HepG2 (cell line): ENCODE results near the gene CPLX3. TPM values are rescaled to one million over a fixed set of nuclear protein-coding genes. Genes with fewer than 3 reads are reported as not detected.
A peak's percentile ranks its signal among the peaks of the same experiment; 100 is the strongest.

Experiments
- CENPT ChIP-seq: sonication (generic); formaldehyde crosslinking; IDR thresholded peaks from 2 replicates; pipeline ENCODE4 v1.8.0; 2022; ENCODE audit warnings: low read depth, mild to moderate bottlenecking, moderate library complexity, missing genetic modification reagents
- ELF3 ChIP-seq: IDR thresholded peaks from 2 replicates; pipeline ENCODE4 v1.6.1; 2016; ENCODE audit warnings: missing genetic modification reagents, missing compliant biosample characterization
- GABPA ChIP-seq, 2 experiments: IDR thresholded peaks; 2 replicates each; pipeline ENCODE4 v1.6.1; 2011 to 2016; ENCODE audit warnings: low read depth in 2 of 2, low read length in 1 of 2, missing biosample characterization in 1 of 2, missing genetic modification characterization in 1 of 2
- JARID2 ChIP-seq: sonication (generic); formaldehyde crosslinking; IDR thresholded peaks from 2 replicates; pipeline ENCODE4 v1.8.1; 2023; ENCODE audit warnings: missing genetic modification reagents, inconsistent platforms; ENCODE audit not compliant: insufficient replicate concordance
- MLLT10 ChIP-seq: sonication (generic); formaldehyde crosslinking; IDR thresholded peaks from 2 replicates; pipeline ENCODE4 v1.4.0; 2020; ENCODE audit warnings: missing genetic modification reagents
- RBM22 ChIP-seq: fragments of 200-400 bp; formaldehyde crosslinking; optimal IDR thresholded peaks from 2 replicates; pipeline ENCODE3; 2017; ENCODE audit warnings: mild to moderate bottlenecking, low read length, moderate library complexity
- ZBTB38 ChIP-seq: sonication (generic); formaldehyde crosslinking; IDR thresholded peaks from 2 replicates; pipeline ENCODE4 v1.5.1; 2020; ENCODE audit warnings: mild to moderate bottlenecking, missing genetic modification reagents
- ZNF264 ChIP-seq: sonication (generic); formaldehyde crosslinking; IDR thresholded peaks from 2 replicates; pipeline ENCODE4 v1.4.0; 2020; ENCODE audit warnings: missing genetic modification reagents
- ZNF282 ChIP-seq: fragments of 450-650 bp; IDR thresholded peaks from 2 replicates; pipeline ENCODE4 v1.6.1; 2018; ENCODE audit not compliant: partially characterized antibody
- ZNF296 ChIP-seq: sonication (generic); formaldehyde crosslinking; conservative IDR thresholded peaks from 2 replicates; pipeline ENCODE4 v1.5.0; 2020; ENCODE audit warnings: mild to moderate bottlenecking, missing genetic modification reagents
- ZZZ3 ChIP-seq: sonication (generic); formaldehyde crosslinking; IDR thresholded peaks from 2 replicates; pipeline ENCODE4 v1.4.0; 2020; ENCODE audit warnings: missing genetic modification reagents, mild to moderate bottlenecking, borderline replicate concordance
- polyA plus RNA-seq, 8 experiments: library from polyadenylated mRNA; depleted of rRNA in 3 of 8; stranded (reverse) in 7 of 8; unstranded in 1 of 8; fragments of >200 nt; fragmentation: Illumina TruSeq in 4 of 8; extraction: Trizol in 4 of 8; gene quantifications; 2 replicates each; pipeline versions ENCODE4 v1.2.1 to v1.2.3, GENCODE V29; 2011 to 2016; ENCODE audit warnings: low read depth in 4 of 8, missing spikeins in 1 of 8, mixed read lengths in 1 of 8; ENCODE audit not compliant: insufficient read depth in 1 of 8
- total RNA-seq, 5 experiments: library from RNA; depleted of rRNA; stranded (reverse); fragments of >200 nt; fragmentation: Illumina TruSeq; extraction: Trizol; gene quantifications; 2 replicates each; pipeline ENCODE4 v1.2.3, GENCODE V29; 2016; ENCODE audit warnings: low read depth in 1 of 5
- TF ChIP-seq, protein P1 (sequence below): sonication (generic); formaldehyde crosslinking; IDR thresholded peaks from one replicate; pipeline ENCODE4 v1.5.1; 2020; ENCODE audit warnings: mild to moderate bottlenecking, missing genetic modification reagents; ENCODE audit errors: not compliant biosample characterization
- TF ChIP-seq, protein P2 (sequence below): sonication (generic); formaldehyde crosslinking; IDR thresholded peaks from 2 replicates; pipeline ENCODE4 v1.4.0; 2020; ENCODE audit warnings: mild to moderate bottlenecking, missing genetic modification reagents
- TF ChIP-seq, protein P3 (sequence below): IDR thresholded peaks from 2 replicates; pipeline ENCODE4 v1.6.1; 2018; ENCODE audit warnings: missing genetic modification reagents, mild to moderate bottlenecking, missing compliant biosample characterization
- TF ChIP-seq, protein P4 (sequence below): sonication (generic); formaldehyde crosslinking; IDR thresholded peaks from 2 replicates; pipeline ENCODE4 v1.4.0; 2020; ENCODE audit warnings: missing genetic modification reagents; ENCODE audit errors: not compliant biosample characterization

CPLX3 gene
- total and polyA plus RNA-seq, 2 of the 13 experiments (the other 11 are each of a cell fraction or from before 2014, with no cell fraction given) = not detected

DNA sequence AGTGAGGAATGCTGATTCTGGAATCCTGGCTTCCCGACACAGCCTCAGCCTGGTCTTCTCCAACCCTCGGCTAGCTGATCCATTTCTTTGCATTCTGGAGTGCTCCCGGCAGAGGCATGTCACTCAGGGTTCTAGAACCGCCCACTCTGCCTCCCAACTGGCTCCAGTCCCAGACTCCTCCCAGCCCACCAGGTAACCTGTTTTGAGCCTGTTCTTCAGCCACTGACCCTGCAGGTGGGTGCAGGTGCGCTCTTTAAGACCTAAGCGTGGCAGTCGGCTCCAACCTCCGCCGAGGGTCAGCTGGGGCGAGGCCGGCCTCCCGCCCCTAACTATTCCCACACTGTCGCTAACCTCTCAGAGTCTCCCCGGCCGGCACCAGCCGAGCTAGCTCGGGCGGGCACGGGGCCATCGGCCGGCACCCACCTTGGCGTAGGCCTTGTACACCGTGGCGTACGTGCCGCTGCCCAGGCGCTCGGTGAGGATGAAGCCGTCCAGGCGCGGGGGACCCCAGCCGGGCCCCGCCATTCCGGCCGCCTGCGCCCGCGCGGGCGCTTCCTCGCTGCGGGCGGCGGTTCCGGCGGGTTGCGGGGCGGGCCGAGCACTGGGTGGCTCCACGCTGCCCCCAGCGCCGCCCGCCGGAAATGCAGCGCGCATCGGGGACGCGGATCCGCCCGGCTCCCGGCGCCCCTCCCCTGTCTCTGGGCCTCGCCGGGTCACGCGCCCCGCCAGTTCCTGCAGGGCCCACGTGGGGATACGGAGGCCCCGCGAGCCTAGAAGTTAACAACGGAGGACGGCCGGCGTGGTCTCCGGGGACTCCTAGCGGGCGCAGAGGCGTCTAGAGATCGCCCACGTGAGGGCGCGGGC lies 16.4 kb downstream of the CPLX3 start, which contains the start of gene ULK3 (continued):
- TF ChIP-seq, protein P1, sequence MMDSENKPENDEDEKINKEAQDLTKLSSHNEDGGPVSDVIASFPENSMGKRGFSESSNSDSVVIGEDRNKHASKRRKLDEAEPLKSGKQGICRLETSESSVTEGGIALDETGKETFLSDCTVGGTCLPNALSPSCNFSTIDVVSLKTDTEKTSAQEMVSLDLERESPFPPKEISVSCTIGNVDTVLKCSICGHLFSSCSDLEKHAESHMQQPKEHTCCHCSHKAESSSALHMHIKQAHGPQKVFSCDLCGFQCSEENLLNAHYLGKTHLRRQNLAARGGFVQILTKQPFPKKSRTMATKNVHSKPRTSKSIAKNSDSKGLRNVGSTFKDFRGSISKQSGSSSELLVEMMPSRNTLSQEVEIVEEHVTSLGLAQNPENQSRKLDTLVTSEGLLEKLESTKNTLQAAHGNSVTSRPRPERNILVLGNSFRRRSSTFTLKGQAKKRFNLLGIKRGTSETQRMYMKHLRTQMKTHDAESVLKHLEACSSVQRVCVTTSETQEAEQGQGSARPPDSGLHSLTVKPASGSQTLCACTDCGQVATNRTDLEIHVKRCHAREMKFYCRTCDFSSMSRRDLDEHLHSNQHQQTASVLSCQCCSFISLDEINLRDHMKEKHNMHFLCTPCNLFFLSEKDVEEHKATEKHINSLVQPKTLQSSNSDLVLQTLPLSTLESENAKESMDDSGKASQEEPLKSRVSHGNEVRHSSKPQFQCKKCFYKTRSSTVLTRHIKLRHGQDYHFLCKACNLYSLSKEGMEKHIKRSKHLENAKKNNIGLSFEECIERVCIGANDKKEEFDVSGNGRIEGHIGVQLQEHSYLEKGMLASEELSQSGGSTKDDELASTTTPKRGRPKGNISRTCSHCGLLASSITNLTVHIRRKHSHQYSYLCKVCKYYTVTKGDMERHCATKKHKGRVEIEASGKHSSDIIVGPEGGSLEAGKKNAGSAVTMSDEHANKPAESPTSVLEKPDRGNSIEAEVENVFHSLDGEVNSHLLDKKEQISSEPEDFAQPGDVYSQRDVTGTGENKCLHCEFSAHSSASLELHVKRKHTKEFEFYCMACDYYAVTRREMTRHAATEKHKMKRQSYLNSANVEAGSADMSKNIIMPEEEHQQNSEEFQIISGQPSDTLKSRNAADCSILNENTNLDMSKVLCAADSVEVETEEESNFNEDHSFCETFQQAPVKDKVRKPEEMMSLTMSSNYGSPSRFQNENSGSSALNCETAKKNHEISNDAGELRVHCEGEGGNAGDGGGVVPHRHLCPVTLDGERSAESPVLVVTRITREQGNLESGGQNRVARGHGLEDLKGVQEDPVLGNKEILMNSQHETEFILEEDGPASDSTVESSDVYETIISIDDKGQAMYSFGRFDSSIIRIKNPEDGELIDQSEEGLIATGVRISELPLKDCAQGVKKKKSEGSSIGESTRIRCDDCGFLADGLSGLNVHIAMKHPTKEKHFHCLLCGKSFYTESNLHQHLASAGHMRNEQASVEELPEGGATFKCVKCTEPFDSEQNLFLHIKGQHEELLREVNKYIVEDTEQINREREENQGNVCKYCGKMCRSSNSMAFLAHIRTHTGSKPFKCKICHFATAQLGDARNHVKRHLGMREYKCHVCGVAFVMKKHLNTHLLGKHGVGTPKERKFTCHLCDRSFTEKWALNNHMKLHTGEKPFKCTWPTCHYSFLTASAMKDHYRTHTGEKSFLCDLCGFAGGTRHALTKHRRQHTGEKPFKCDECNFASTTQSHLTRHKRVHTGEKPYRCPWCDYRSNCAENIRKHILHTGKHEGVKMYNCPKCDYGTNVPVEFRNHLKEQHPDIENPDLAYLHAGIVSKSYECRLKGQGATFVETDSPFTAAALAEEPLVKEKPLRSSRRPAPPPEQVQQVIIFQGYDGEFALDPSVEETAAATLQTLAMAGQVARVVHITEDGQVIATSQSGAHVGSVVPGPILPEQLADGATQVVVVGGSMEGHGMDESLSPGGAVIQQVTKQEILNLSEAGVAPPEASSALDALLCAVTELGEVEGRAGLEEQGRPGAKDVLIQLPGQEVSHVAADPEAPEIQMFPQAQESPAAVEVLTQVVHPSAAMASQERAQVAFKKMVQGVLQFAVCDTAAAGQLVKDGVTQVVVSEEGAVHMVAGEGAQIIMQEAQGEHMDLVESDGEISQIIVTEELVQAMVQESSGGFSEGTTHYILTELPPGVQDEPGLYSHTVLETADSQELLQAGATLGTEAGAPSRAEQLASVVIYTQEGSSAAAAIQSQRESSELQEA (CRISPR knock-in tag) = peak; percentile 6
- no peak for TF ChIP-seq ZZZ3 (CRISPR knock-in tag)
- TF ChIP-seq GABPA (IDR thresholded peaks at IDR 0.05; ENCODE audit: low read depth, low read length) = peak; percentile 58
- no peak for TF ChIP-seq GABPA (CRISPR knock-in tag; IDR thresholded peaks at IDR 0.05; ENCODE audit: low read depth)
- no peak for TF ChIP-seq JARID2
- no peak for TF ChIP-seq CENPT (CRISPR knock-in tag)
- peak; percentile 56 for TF ChIP-seq ZBTB38 (CRISPR knock-in tag)
- TF ChIP-seq, protein P2, sequence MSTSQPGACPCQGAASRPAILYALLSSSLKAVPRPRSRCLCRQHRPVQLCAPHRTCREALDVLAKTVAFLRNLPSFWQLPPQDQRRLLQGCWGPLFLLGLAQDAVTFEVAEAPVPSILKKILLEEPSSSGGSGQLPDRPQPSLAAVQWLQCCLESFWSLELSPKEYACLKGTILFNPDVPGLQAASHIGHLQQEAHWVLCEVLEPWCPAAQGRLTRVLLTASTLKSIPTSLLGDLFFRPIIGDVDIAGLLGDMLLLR (CRISPR knock-in tag) = peak; percentile 53
- no peak for TF ChIP-seq ELF3
- peak; percentile 77 for TF ChIP-seq RBM22
- TF ChIP-seq, protein P3, sequence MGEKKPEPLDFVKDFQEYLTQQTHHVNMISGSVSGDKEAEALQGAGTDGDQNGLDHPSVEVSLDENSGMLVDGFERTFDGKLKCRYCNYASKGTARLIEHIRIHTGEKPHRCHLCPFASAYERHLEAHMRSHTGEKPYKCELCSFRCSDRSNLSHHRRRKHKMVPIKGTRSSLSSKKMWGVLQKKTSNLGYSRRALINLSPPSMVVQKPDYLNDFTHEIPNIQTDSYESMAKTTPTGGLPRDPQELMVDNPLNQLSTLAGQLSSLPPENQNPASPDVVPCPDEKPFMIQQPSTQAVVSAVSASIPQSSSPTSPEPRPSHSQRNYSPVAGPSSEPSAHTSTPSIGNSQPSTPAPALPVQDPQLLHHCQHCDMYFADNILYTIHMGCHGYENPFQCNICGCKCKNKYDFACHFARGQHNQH (CRISPR knock-in tag) = no peak
- TF ChIP-seq, protein P4, sequence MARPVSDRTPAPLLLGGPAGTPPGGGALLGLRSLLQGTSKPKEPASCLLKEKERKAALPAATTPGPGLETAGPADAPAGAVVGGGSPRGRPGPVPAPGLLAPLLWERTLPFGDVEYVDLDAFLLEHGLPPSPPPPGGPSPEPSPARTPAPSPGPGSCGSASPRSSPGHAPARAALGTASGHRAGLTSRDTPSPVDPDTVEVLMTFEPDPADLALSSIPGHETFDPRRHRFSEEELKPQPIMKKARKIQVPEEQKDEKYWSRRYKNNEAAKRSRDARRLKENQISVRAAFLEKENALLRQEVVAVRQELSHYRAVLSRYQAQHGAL (CRISPR knock-in tag) = no peak
- no peak for TF ChIP-seq MLLT10 (CRISPR knock-in tag)
- no peak for TF ChIP-seq ZNF264 (CRISPR knock-in tag)
- TF ChIP-seq ZNF296 (CRISPR knock-in tag) = no peak
- TF ChIP-seq ZNF282 = no peak
